ENCODE measurements around the gene MRPL53. TPM values are rescaled to one million over a fixed set of nuclear protein-coding genes. Genes with fewer than 3 reads are reported as not detected.

Gene MRPL53
- total and polyA plus RNA-seq, 4 donors: 12.6 to 72.5 (median 36.1) TPM

GRCh38 chr2:74503506-74504475 lies 31.3 kb upstream of the MRPL53 start:
- TF ChIP-seq MAX (IDR thresholded peaks at IDR 0.05) (no peak), YY1 (IDR thresholded peaks at IDR 0.05) (peak; percentile 54), TAF1 (conservative IDR thresholded peaks at IDR 0.05) (no peak), REST (IDR thresholded peaks at IDR 0.05) (no peak), FOXA2 (IDR thresholded peaks at IDR 0.05) (no peak), RXRA (IDR thresholded peaks at IDR 0.05) (no peak)
- DNase-seq (ENCODE audit: low spot score): no peak
- no peaks in the 10 kb centered on the region for H3K27me3 ChIP-seq (ENCODE audit: control insufficient read depth in 4 of 4, insufficient read depth in 4 of 4, low read length in 3 of 4)
- peaks cover 20 to 75% (median 61%) of the 10 kb centered on the region in 4 donors for H3K4me1 ChIP-seq (ENCODE audit: control insufficient read depth in 4 of 4, insufficient read depth in 4 of 4, low read length in 3 of 4)
- H3K27ac ChIP-seq (ENCODE audit: low read depth in 1 of 2, low read length in 2 of 2): peak overlapping the region; percentile 87 to 93
- peak overlapping the region; percentile 69 to 71 for H3K9ac ChIP-seq (ENCODE audit: low read depth in 1 of 2, low read length in 2 of 2)
- 25% methylated on average over 45 of the region's 45 CpGs for WGBS
- H3K4me3 ChIP-seq (ENCODE audit: low read depth in 1 of 3, low read length in 3 of 3): peak overlapping the region; percentile 76 to 97 (median 89)
- no peaks in the 10 kb centered on the region for H3K9me3 ChIP-seq (ENCODE audit: control insufficient read depth in 4 of 4, low read length in 3 of 4)
- H3K36me3 ChIP-seq (ENCODE audit: control insufficient read depth in 4 of 4, insufficient read depth in 3 of 4, low read depth in 1 of 4, low read length in 3 of 4): peaks cover 0 to 6% (median 4%) of the 10 kb centered on the region in 4 donors

GRCh38 chr2:74502720-74503505 lies 30.4 kb upstream of the MRPL53 start:
- Histone ChIP-seq H3K4me3 (ENCODE audit: low read depth in 1 of 3, low read length in 3 of 3) (peak overlapping the region; percentile 76 to 97 (median 89)), H3K36me3 (ENCODE audit: control insufficient read depth in 4 of 4, insufficient read depth in 3 of 4, low read depth in 1 of 4, low read length in 3 of 4) (peaks cover 0 to 6% (median 4%) of the 10 kb centered on the region in 4 donors), H3K9ac (ENCODE audit: low read depth in 1 of 2, low read length in 2 of 2) (peak overlapping the region; percentile 69 to 71), H3K27me3 (ENCODE audit: control insufficient read depth in 4 of 4, insufficient read depth in 4 of 4, low read length in 3 of 4) (no peaks in the 10 kb centered on the region), H3K4me1 (ENCODE audit: control insufficient read depth in 4 of 4, insufficient read depth in 4 of 4, low read length in 3 of 4) (peaks cover 20 to 79% (median 66%) of the 10 kb centered on the region in 4 donors), H3K9me3 (ENCODE audit: control insufficient read depth in 4 of 4, low read length in 3 of 4) (no peaks in the 10 kb centered on the region), H3K27ac (ENCODE audit: low read depth in 1 of 2, low read length in 2 of 2) (peak overlapping the region; percentile 87 to 93)
- WGBS: under 1% methylated on average over 67 of the region's 67 CpGs
- peak; percentile 50 for DNase-seq (ENCODE audit: low spot score)
- TF ChIP-seq YY1 (IDR thresholded peaks at IDR 0.05) (no peak), HNF4G (IDR thresholded peaks at IDR 0.05) (no peak), HNF4A (conservative IDR thresholded peaks at IDR 0.05) (no peak), MAX (IDR thresholded peaks at IDR 0.05) (no peak), SP1 (IDR thresholded peaks at IDR 0.05) (no peak), EGR1 (IDR thresholded peaks at IDR 0.05; ENCODE audit: low read depth in 2 of 2) (no peak), NR2F2 (IDR thresholded peaks at IDR 0.05) (peak; percentile 4), GABPA (IDR thresholded peaks at IDR 0.05 in 1 of 2, conservative IDR thresholded peaks at IDR 0.05 in 1 of 2) (no peak), RAD21 (IDR thresholded peaks at IDR 0.05) (peak; percentile 35 to 46), RXRA (IDR thresholded peaks at IDR 0.05) (no peak), JUND (IDR thresholded peaks at IDR 0.05) (peak; percentile 71 to 80), CTCF (IDR thresholded peaks at IDR 0.05; ENCODE audit: low read depth, low read length, missing input control) (no peak), FOXA1 (IDR thresholded peaks at IDR 0.05) (no peak), ZBTB33 (IDR thresholded peaks at IDR 0.05) (no peak), ATF3 (IDR thresholded peaks at IDR 0.05) (no peak), TAF1 (conservative IDR thresholded peaks at IDR 0.05) (peak; percentile 15), FOXA2 (IDR thresholded peaks at IDR 0.05) (no peak)
